Activated T-helper 1 cell treated with Interleukin-2 at 50 U/mL for 16 hours (primary cell): ENCODE measurements around the gene PPP3R1.

Experiments
- DNase-seq: peaks from one replicate; pipeline ENCODE4 v3.0.0-alpha.2; 2020; ENCODE audit warnings: low read depth

The PPP3R1 gene

DNA sequence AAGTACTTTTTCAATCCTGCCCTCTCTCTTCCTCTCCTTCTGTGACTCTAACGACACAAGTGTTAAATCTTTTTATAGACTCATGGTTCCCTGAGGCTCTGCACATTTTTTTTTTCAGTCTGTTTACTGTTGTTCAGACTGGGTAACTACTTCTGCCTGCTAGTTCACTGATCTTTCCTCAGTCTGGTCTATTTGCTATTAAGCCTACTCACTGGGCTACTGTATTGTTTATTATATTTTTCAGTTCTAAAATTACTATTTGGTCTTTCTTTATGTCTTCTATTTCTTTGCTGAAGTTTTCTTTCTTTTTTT is 21.3 kb downstream of the PPP3R1 start:
- no peak for DNase-seq

DNA sequence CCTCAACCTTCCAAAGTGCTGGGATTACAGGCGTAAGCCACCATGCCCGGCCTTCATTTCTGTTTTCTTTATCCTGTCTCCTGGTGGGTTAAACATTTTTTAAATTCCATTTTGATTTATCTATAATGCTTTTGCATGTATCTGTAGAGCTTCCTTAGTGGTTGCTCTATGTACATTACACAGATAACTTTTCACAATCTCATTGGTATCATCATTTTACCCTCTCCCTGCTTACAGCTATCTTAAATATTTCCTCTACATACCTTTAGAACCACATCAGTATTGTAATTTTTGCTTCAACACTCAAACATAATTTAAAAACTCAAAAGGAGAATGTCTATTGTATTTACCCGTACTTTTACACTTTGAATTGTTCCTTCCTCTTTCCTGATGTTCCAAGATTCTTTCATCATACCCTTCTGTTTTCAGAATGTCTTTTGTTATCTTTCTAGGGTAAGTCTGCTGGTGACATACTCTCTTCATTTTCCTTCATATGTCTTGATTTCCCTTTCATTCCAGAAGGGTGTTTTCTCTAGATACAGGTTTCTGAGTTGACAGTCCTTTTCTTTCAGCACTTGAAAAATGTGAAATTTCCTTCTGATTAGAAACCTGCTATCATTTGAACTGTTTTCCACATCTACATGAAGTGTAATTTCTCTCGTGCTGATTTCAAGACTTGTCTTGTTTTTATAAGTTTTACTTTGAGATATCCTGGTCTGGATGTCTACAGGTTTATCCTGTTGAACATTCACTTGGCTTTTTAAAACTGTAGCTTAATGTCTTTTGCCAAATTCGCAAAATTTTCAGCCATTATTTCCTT is 21.9 kb downstream of the PPP3R1 start:
- DNase-seq: no peak

- no peak for DNase-seq
Observed at GRCh38 chr2:68226794-68227193, 25.5 kb downstream of the PPP3R1 start.

- peak; percentile 4 for DNase-seq
Observed at GRCh38 chr2:68225119-68225632, 27.2 kb downstream of the PPP3R1 start.

- DNase-seq: no peak
Observed at GRCh38 chr2:68223419-68223818, 28.9 kb downstream of the PPP3R1 start.

GRCh38 chr2:68222287-68222686 is 30.0 kb downstream of the PPP3R1 start:
- no peak for DNase-seq

GRCh38 chr2:68218343-68218901 is 33.9 kb downstream of the PPP3R1 start:
- DNase-seq: no peak

GRCh38 chr2:68217729-68218128 is 34.6 kb downstream of the PPP3R1 start:
- DNase-seq: no peak

DNA sequence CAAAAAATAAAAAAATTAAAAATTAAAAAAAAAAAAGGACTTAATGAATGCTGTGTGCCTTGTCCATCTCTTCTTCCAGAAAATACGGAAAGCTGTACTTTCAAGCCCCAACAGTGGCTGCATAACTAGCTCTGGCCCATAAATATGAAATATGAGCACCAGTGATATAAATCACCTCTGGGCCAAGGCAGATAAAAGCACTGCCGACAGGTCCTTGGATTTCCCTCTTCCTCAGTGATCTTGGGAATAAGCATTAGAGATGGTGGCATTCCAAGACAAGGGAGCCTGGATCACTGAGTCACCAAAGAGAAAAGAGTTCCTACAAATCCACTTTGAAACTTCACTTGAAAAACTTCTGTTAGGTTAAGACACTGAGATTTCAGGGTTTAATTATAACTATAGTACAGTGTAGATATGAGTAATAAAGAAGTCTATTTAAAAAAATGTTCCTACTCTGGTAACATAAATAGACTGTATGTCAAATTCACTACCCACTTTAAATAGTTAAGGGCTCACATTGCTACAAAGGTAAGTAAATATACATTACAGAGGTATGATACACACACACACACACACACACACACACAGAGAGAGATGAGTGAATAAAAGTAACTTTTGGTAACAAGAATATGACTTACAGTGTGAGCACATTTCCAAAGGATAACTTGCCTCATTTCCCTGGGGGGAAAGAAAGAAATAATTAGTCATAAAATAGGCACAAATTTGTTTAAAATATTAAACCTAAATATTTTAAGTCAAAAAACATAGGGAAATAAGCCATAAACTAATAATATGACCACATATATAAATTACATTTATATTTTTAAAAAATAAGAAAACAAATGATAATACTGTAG is 35.6 kb downstream of the PPP3R1 start:
- DNase-seq: no peak

DNA sequence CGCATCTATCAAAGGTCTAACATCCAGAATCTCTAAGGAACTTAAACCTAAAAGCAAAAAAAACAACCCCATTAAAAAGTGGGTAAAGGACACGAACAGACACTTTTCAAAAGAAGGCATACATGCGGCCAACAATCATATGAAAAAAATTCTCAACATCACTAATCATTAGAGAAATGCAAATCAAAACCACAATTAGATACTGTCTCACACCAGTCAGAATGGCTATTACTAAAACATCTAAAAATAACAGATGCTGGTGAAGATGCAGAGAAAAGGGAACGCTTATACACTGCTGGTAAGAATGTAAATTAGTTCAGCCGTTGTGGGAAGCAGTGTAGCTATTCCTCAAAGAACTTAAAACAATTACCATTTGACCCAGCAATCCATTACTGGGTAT is 38.0 kb downstream of the PPP3R1 start:
- no peak for DNase-seq

DNA sequence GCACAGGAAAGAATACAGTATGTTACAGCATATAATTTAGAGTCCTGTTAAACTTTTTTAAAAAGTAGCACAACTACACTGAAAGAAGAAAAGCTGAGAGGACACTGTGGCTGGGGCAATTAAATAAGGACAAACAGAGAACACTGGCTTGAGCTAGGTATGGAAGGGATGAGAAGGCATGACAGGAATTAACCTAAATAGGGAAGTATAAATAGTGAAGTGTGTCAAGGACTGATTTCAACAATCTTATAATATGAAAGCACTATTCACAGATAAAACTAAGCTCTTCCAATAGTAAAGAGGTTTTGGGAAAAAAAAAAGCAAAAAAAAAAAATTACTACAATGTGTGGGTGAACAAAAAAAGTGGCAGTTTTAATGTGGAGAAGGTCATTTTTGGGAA is 45.5 kb downstream of the PPP3R1 start:
- no peak for DNase-seq

DNA sequence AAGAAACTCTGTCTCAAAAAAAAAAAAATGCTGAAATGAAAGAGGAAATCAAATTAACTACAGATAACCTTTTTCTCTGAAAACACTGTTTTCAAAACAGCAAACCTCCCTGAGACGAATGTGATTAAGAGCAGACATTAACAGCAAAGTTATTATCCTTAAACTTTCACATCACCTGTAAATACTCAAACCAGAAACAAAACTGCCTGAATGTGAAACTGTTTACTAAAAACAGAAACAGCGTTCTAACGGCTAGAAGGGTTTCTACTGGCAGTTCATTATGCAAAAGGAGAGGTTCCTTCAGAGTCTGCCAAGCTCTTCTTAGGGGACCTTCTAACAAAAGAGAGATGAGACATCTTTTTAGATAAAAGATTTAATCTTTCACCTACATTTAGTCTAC is 48.7 kb downstream of the PPP3R1 start:
- DNase-seq: no peak

DNA sequence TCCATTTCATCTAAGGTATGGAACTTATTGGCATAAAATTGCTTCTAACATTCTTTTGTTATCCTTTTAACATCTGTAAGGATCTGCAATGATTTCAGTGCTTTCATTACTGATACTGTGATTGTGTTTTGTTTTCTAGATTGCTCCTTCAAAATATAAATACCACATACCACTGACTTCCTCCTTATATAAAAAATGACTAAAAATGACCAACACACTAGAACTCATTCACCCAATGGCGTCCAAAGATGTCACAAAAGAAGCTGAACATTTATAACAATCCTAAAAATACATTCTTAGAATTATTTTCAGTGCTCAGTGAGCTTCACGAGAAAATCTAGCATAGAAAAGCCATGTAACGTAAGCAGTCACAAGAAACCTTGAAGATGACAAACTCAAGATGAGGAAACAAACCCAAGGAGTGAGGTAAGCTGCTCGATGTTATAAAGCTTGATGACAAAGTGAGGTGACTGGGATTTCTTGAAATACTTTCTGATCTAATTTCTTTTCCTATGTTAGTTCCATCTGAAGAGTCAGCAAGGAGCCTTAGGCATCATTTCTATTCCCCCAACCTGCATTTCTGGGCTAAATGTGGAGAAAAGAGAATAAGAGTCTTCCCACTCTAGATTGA is 52.1 kb downstream of the PPP3R1 start:
- no peak for DNase-seq

DNA sequence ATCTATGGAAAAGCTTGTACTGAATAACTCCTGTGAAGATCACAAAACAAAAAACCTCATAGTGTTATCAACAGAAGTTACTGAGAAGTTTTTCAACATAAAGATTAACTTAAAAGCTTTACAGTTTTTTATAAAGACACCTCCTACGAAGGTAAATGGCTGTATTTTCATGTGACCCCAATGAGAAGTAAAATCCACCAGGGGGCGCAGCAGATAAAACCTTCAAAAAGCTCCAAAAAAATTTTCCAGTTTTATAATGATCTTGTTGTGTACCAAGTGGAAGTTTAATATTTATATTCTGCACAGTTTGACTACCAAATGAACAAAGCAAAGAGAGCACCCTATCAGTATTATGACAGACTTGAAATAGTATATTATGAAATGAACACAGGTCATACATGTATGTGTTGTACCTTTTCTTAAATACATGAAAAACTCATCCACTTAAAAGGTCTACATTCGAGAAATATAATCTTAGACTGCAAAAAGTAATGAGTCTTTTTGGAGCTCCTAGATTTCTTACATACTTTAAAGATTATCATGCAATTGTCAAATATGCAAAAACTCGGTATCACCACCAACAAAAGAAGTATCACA is 56.1 kb downstream of the PPP3R1 start:
- DNase-seq: no peak

DNA sequence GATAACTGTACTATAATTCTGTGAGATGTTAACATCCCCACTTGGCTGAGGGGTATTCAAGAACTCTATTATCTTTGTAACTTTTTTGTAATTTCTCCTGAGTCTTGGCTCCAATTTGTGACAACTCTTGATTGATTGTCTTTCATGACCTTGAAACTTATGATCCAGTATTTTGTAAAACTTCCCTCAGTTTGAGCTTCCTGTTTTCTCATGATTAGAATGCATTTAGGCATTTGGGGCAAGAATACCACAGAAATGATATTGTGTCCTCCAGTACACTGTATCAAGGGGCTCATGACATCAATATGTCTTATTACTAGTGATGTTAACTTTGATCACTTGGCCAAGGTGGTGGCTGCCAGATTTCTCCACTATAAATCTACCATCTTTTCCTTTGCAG is 57.2 kb downstream of the PPP3R1 start:
- no peak for DNase-seq

GRCh38 chr2:68193787-68194372 is 58.5 kb downstream of the PPP3R1 start:
- DNase-seq: no peak

GRCh38 chr2:68193144-68193543 is 59.2 kb downstream of the PPP3R1 start:
- DNase-seq: no peak

- DNase-seq: no peak
Observed at GRCh38 chr2:68190991-68191731, 61.2 kb downstream of the PPP3R1 start.

DNA sequence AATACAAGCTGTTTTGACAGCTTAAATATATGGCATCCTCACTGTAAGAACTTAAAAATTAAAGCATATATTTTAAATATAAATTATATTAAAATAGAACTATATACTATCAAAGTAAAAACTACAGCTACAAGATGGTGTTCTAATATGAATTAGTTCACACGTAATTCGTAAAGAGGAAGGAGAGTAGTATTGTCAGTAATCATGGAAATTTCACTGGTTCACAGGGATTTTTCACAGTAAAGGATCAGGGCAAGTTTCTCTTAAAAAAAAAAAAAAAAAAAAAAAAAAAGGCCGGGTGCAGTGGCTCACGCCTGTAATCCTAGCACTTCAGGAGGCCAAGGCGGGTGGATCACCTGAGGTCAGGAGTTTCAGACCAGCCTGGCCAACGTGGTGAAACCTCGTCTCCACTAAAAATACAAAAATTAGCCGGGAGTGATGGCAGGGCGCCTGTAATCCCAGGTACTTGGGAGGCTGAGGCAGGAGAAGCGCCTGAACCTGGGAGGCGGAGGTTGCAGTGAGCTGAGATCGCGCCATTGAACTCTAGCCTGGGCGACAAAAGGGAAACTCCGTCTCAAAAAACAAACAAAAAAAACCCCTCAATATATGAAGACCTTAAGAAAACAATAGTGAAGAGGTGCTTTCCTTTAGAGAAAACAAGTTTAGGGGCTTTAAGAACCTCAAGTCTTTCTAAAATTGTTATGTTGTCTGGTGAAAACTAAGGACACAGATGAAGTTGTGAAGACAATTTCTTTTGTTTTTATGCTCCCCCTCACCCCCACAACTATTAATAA is 62.1 kb downstream of the PPP3R1 start:
- no peak for DNase-seq

- DNase-seq: no peak
Observed at GRCh38 chr2:68188831-68189230, 63.5 kb downstream of the PPP3R1 start.
